Measurements from ENCODE around the gene AGPAT3.
"Not testable (repeated sequence)": the region's sequence is repeated elsewhere in the genome, so short reads cannot be mapped to it uniquely, and the experiment has no call there.

Gene AGPAT3

GRCh38 chr21:43882952-43883545, 18.0 kb downstream of the AGPAT3 start:
- no peak for DNase-seq

GRCh38 chr21:43884012-43884860, 19.2 kb downstream of the AGPAT3 start:
- DNase-seq, result no peak

GRCh38 chr21:43884861-43885417, 19.9 kb downstream of the AGPAT3 start:
- DNase-seq, result peak in 7 of 58 donors; percentile 9 to 31 (median 20)

GRCh38 chr21:43885721-43886120, 20.7 kb downstream of the AGPAT3 start:
- no peak for DNase-seq

- DNase-seq, result no peak
These were observed 21.5 kb downstream of the AGPAT3 start for GRCh38 chr21:43886565-43886964.

GRCh38 chr21:43889069-43889468, 24.0 kb downstream of the AGPAT3 start:
- DNase-seq, result no peak

- no peak for DNase-seq
These were observed 25.0 kb downstream of the AGPAT3 start for GRCh38 chr21:43890042-43890441.

GRCh38 chr21:43892334-43892733, 27.3 kb downstream of the AGPAT3 start:
- DNase-seq, result no peak

- DNase-seq, result no peak
These were observed 28.0 kb downstream of the AGPAT3 start for GRCh38 chr21:43892984-43893535.

- no peak for DNase-seq
These were observed 28.6 kb downstream of the AGPAT3 start for GRCh38 chr21:43893536-43894205.

GRCh38 chr21:43894206-43894577, 29.2 kb downstream of the AGPAT3 start:
- no peak for DNase-seq

- no peak for DNase-seq
These were observed 30.2 kb downstream of the AGPAT3 start for GRCh38 chr21:43895196-43895595.

GRCh38 chr21:43896696-43897299, 31.8 kb downstream of the AGPAT3 start:
- DNase-seq, result not testable (repeated sequence)

- no peak for DNase-seq
These were observed 34.5 kb downstream of the AGPAT3 start for GRCh38 chr21:43899307-43900077.

GRCh38 chr21:43900078-43900385, 35.0 kb downstream of the AGPAT3 start:
- DNase-seq, result no peak

- no peak for DNase-seq
These were observed 35.7 kb downstream of the AGPAT3 start for GRCh38 chr21:43900690-43901089.

GRCh38 chr21:43902441-43902840, 37.4 kb downstream of the AGPAT3 start:
- DNase-seq, result no peak

- DNase-seq, result no peak
These were observed 38.5 kb downstream of the AGPAT3 start for GRCh38 chr21:43903451-43904091.

- DNase-seq, result no peak
These were observed 39.3 kb downstream of the AGPAT3 start for GRCh38 chr21:43904331-43904781.
